Measurements from ENCODE around the gene IRF2BP2.

GRCh38 chr1:234558330-234558836, 51.6 kb downstream of the IRF2BP2 start:
- no peak for TF ChIP-seq CTCF (IDR thresholded peaks at IDR 0.05; ENCODE audit: low read length)
- TF ChIP-seq EZH2 (optimal IDR thresholded peaks at IDR 0.05; ENCODE audit: low read depth, low read length) = no peak
